ENCODE results near the gene ANKRA2.
"Not testable (repeated sequence)": the region's sequence is repeated elsewhere in the genome, so short reads cannot be mapped to it uniquely, and the experiment has no call there.

Gene ANKRA2

GRCh38 chr5:73514418-73514817, 51.0 kb downstream of the ANKRA2 start:
- no peak overlapping the region for H2AFZ ChIP-seq (ENCODE audit: low read length)
- H4K20me1 ChIP-seq (ENCODE audit: insufficient read depth, low read length, poor library complexity, severe bottlenecking) = no peaks in the 10 kb centered on the region
- H3K4me3 ChIP-seq (ENCODE audit: low read length, poor library complexity, severe bottlenecking) = no peak overlapping the region
- H3K4me1 ChIP-seq (ENCODE audit: insufficient read depth, low read length, poor library complexity, severe bottlenecking) = no peaks in the 10 kb centered on the region
- no peak for TF ChIP-seq CTCF (conservative IDR thresholded peaks at IDR 0.05; ENCODE audit: low read length)
- no peak for TF ChIP-seq EZH2phosphoT487 (IDR thresholded peaks at IDR 0.05; ENCODE audit: borderline replicate concordance)
- H3K9me3 ChIP-seq (ENCODE audit: insufficient read depth, low read depth, low read length) = no peaks in the 10 kb centered on the region
- H3K9me2 ChIP-seq (replicated peaks; ENCODE audit: low read depth, low read length) = no peaks in the 10 kb centered on the region
- H3K9ac ChIP-seq (ENCODE audit: low read depth, low read length, poor library complexity, severe bottlenecking) = no peak overlapping the region
- no peak overlapping the region for H3K4me2 ChIP-seq (ENCODE audit: low read depth, low read length, poor library complexity, severe bottlenecking)
- no peaks in the 10 kb centered on the region for H3K27me3 ChIP-seq (ENCODE audit: insufficient read depth, low read length, poor library complexity, severe bottlenecking)
- no peaks in the 10 kb centered on the region for H3K36me3 ChIP-seq (ENCODE audit: insufficient read depth, low read length)
- no peaks in the 10 kb centered on the region for H3F3A ChIP-seq (ENCODE audit: low read depth)
- H3K79me2 ChIP-seq (ENCODE audit: insufficient read depth, low read length) = no peaks in the 10 kb centered on the region

DNA sequence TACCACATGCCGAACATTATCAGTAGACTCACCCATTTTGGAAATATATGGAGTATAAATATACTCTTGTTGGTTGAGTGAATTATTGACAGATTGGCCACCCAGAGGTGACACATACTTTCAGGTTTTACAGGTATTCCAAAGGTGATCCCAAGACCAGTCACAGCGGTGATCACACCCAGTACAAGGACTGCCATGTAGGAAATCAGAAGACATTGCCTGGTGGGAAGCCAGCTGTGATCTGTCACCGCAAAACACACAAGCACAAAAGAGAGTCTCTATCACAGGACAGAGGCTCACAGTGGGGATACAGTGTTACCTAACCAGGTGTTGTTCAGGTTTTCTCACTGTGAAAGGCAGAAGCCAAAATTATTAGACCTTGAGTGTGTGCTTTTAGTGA, 51.4 kb downstream of the ANKRA2 start:
- TF ChIP-seq CTCF (conservative IDR thresholded peaks at IDR 0.05; ENCODE audit: low read length) = no peak
- no peak for TF ChIP-seq EZH2phosphoT487 (IDR thresholded peaks at IDR 0.05; ENCODE audit: borderline replicate concordance)
- H3F3A ChIP-seq (ENCODE audit: low read depth) = no peaks in the 10 kb centered on the region
- no peak overlapping the region for H3K4me3 ChIP-seq (ENCODE audit: low read length, poor library complexity, severe bottlenecking)

DNA sequence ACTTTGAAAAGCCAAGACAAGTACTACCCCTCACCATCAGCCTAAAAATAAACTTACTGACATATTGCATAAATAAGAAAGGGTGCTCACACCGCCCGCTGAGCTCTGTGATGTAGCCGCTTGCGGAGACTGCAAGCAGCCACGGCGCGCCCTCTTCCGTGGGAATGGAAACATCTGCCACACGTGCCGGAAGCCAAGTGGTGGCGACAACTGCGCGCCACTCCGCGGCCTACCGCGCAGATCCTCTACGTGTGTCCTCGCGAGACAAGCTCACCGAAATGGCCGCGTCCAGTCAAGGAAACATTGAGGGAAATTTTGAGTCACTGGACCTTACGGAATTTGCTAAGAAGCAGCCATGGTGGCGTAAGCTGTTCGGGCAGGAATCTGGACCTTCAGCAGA, 56.9 kb downstream of the ANKRA2 start:
- H3K27me3 ChIP-seq (ENCODE audit: insufficient read depth, low read length, poor library complexity, severe bottlenecking); H3K79me2 ChIP-seq (ENCODE audit: insufficient read depth, low read length); H3K4me3 ChIP-seq (ENCODE audit: low read length, poor library complexity, severe bottlenecking); H2AFZ ChIP-seq (ENCODE audit: low read length); H3K4me2 ChIP-seq (ENCODE audit: low read depth, low read length, poor library complexity, severe bottlenecking); H3K4me1 ChIP-seq (ENCODE audit: insufficient read depth, low read length, poor library complexity, severe bottlenecking); H3K9me2 ChIP-seq (replicated peaks; ENCODE audit: low read depth, low read length); H3F3A ChIP-seq (ENCODE audit: low read depth); H3K9ac ChIP-seq (ENCODE audit: low read depth, low read length, poor library complexity, severe bottlenecking); H3K9me3 ChIP-seq (ENCODE audit: insufficient read depth, low read depth, low read length): not testable (repeated sequence)
- Histone ChIP-seq H4K20me1 (ENCODE audit: insufficient read depth, low read length, poor library complexity, severe bottlenecking) (peaks cover 11% of the 10 kb centered on the region), H3K36me3 (ENCODE audit: insufficient read depth, low read length) (peaks cover 37% of the 10 kb centered on the region; the same call in 1 of the 2 replicates)

More for the DNA sequence above, 51.4 kb downstream of the ANKRA2 start:
- H3K9me3 ChIP-seq (ENCODE audit: insufficient read depth, low read depth, low read length) = no peaks in the 10 kb centered on the region
- no peaks in the 10 kb centered on the region for H4K20me1 ChIP-seq (ENCODE audit: insufficient read depth, low read length, poor library complexity, severe bottlenecking)
- H3K27me3 ChIP-seq (ENCODE audit: insufficient read depth, low read length, poor library complexity, severe bottlenecking) = no peaks in the 10 kb centered on the region
- H3K9me2 ChIP-seq (replicated peaks; ENCODE audit: low read depth, low read length) = no peaks in the 10 kb centered on the region
- H3K79me2 ChIP-seq (ENCODE audit: insufficient read depth, low read length) = no peaks in the 10 kb centered on the region
- H3K9ac ChIP-seq (ENCODE audit: low read depth, low read length, poor library complexity, severe bottlenecking) = no peak overlapping the region
- no peaks in the 10 kb centered on the region for H3K36me3 ChIP-seq (ENCODE audit: insufficient read depth, low read length)
- H2AFZ ChIP-seq (ENCODE audit: low read length) = no peak overlapping the region
- no peak overlapping the region for H3K4me2 ChIP-seq (ENCODE audit: low read depth, low read length, poor library complexity, severe bottlenecking)
- no peaks in the 10 kb centered on the region for H3K4me1 ChIP-seq (ENCODE audit: insufficient read depth, low read length, poor library complexity, severe bottlenecking)

GRCh38 chr5:73507062-73507461, 58.4 kb downstream of the ANKRA2 start:
- no peak for TF ChIP-seq CTCF (conservative IDR thresholded peaks at IDR 0.05; ENCODE audit: low read length)
- no peak for TF ChIP-seq EZH2phosphoT487 (IDR thresholded peaks at IDR 0.05; ENCODE audit: borderline replicate concordance)
- Histone ChIP-seq H3K9ac (ENCODE audit: low read depth, low read length, poor library complexity, severe bottlenecking) (no peak overlapping the region), H2AFZ (ENCODE audit: low read length) (no peak overlapping the region), H3K36me3 (ENCODE audit: insufficient read depth, low read length) (peaks cover 51% of the 10 kb centered on the region), H3K79me2 (ENCODE audit: insufficient read depth, low read length) (peaks cover 20% of the 10 kb centered on the region), H3K4me3 (ENCODE audit: low read length, poor library complexity, severe bottlenecking) (no peak overlapping the region), H3K4me1 (ENCODE audit: insufficient read depth, low read length, poor library complexity, severe bottlenecking) (peaks cover 18% of the 10 kb centered on the region), H3F3A (ENCODE audit: low read depth) (no peaks in the 10 kb centered on the region), H3K9me3 (ENCODE audit: insufficient read depth, low read depth, low read length) (no peaks in the 10 kb centered on the region), H3K9me2 (replicated peaks; ENCODE audit: low read depth, low read length) (no peaks in the 10 kb centered on the region), H3K27me3 (ENCODE audit: insufficient read depth, low read length, poor library complexity, severe bottlenecking) (no peaks in the 10 kb centered on the region), H4K20me1 (ENCODE audit: insufficient read depth, low read length, poor library complexity, severe bottlenecking) (peaks cover 25% of the 10 kb centered on the region), H3K4me2 (ENCODE audit: low read depth, low read length, poor library complexity, severe bottlenecking) (no peak overlapping the region)

All from Loucy (cell line).